Choroid plexus epithelial cell (primary cell): ENCODE data around the gene TMEM11.
A peak's percentile ranks its signal among the peaks of the same experiment; 100 is the strongest.
"Not testable (repeated sequence)": the region's sequence is repeated elsewhere in the genome, so short reads cannot be mapped to it uniquely, and the experiment has no call there.

Experiments
- DNase-seq: peaks from one replicate; pipeline ENCODE4 v3.0.0-alpha.2; 2010; ENCODE audit warnings: low read depth
- H3K4me3 ChIP-seq: 2 replicates; pipeline ENCODE4 v1.5.1; 2011; ENCODE audit warnings: low read depth, mild to moderate bottlenecking, control low read depth, low read length, moderate library complexity
- TF ChIP-seq, protein P1 (sequence below): conservative IDR thresholded peaks from 2 replicates; pipeline ENCODE4 v1.5.1; 2011; ENCODE audit warnings: low read depth, mild to moderate bottlenecking, control low read depth, inconsistent platforms, low read length, moderate library complexity

Gene TMEM11

GRCh38 chr17:21199856-21200255 lies 14.1 kb downstream of the TMEM11 start:
- no peak for DNase-seq
- TF ChIP-seq, protein P1, sequence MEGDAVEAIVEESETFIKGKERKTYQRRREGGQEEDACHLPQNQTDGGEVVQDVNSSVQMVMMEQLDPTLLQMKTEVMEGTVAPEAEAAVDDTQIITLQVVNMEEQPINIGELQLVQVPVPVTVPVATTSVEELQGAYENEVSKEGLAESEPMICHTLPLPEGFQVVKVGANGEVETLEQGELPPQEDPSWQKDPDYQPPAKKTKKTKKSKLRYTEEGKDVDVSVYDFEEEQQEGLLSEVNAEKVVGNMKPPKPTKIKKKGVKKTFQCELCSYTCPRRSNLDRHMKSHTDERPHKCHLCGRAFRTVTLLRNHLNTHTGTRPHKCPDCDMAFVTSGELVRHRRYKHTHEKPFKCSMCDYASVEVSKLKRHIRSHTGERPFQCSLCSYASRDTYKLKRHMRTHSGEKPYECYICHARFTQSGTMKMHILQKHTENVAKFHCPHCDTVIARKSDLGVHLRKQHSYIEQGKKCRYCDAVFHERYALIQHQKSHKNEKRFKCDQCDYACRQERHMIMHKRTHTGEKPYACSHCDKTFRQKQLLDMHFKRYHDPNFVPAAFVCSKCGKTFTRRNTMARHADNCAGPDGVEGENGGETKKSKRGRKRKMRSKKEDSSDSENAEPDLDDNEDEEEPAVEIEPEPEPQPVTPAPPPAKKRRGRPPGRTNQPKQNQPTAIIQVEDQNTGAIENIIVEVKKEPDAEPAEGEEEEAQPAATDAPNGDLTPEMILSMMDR = no peak
- no peak overlapping the region for H3K4me3 ChIP-seq

DNA sequence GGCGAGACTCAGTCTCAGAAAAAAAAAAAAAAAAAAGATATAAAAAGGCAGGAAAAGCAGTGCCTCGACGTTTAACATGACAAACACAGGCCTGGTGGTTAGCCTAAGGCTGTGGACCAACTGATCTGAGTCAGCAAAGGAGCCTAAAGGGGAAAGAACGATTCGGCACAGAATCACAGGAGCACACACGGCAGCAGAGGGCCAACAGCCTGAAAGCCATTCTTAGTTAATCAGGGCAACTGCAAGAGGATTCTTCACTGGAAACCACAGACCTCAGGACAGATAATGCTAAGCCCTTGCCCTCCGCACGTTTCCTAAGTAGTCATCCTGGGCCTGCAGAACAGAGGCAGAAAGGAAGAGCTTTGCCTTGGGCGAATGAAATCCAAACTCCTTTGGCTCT lies 14.7 kb downstream of the TMEM11 start:
- DNase-seq = peak; percentile 67
- no peak overlapping the region for H3K4me3 ChIP-seq
- TF ChIP-seq, protein P1 = no peak

DNA sequence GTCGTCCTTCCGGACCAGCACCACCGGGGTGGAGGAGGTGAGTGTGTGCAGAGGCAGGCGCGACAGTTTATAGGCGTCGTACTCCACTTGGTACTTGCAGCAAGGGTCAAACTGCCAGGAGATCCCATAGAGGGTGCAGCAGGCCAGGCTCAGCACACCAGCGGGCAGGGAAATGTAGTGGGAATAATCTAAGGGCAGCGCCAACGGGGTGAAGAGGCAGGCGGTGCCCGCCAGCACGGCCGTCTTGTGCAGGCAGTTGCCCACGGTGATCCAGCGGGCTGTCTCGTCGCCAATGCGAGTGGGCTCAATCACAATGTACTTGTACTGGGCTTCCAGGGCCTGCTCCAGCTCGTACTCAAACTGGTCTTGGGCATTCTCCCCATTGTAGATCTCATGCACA lies 15.6 kb downstream of the TMEM11 start:
- no peak overlapping the region for H3K4me3 ChIP-seq
- no peak for DNase-seq
- TF ChIP-seq, protein P1 = no peak

DNA sequence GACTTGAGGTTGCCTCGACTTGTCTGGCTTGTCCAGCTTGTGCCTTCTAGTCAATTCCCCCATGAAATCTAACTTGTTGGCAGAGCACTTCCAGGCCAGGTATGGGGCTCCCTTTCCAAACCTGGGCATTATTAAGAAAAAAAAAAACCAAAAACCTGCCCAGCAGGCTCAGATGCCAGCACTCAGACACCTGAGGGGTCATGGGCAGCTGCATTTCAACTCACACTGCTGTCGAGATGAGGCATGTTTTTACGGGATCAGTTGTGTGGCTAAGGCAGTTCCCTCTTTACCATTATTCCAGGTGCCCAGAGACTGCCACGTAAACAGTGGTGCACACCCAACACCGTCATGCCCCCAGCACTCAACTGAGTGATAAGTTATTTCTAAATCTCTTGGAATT lies 17.8 kb downstream of the TMEM11 start:
- TF ChIP-seq, protein P1 = no peak
- no peak overlapping the region for H3K4me3 ChIP-seq
- no peak for DNase-seq

DNA sequence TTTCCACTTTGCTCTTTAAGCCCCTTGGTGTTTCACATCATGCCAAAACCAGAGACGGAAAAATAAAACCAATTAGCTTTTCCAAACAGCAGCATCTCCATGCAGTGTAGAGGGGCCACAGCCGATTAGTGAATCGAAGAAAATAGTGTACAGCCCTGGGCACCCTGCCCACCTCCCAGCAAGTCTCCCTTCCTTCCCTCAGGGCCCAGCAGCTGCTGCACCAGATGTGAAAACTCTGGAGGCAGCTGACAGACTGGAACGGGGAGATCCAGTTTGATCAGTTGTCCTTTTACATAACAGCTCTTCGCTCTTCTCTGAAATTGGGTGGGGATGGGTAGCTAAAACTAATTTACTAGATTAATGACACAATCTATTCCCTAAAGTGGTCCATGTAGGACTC lies 19.3 kb downstream of the TMEM11 start:
- DNase-seq = peak; percentile 66
- TF ChIP-seq, protein P1 = no peak
- H3K4me3 ChIP-seq = no peak overlapping the region

DNA sequence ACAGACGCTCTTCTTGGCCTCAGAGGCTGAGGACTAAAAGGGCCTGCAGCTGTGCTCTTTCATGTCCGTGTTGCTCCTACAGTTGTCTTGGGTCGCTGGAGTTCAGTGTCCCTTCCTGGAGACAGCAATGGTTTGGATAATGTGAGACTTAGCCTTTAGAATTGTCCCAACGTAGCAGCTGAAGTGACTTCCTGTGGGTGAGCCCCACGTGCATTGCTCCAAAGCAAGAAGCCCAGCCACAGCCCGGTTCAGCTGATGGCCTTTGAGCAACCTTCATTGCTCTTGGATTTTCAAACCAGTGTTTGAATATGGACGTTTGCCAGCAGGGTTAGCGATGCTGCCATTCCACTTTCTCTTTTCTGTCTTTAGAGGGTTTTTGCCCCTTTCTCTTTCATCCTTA lies 19.7 kb downstream of the TMEM11 start:
- TF ChIP-seq, protein P1 = no peak
- no peak overlapping the region for H3K4me3 ChIP-seq
- DNase-seq = peak; percentile 23

DNA sequence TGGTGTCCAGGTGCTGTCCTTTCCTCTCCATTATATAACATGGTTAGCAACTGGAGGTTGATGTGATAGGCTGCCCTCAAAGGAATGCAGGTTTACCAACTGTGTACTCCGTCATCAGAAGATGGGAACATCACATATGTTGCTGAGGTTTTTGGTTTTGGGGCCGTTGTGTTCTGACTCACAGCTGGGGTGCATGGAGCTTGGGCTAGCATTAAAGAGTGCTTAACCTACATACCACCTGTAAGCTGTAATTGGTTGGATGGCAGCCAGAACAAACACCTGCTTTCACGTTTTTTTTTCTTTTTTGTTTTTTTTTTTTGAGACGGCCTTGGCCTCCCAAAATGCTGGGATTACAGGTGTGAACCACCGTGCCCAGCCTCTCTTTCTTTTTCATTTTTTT lies 20.9 kb downstream of the TMEM11 start:
- no peak overlapping the region for H3K4me3 ChIP-seq
- no peak for DNase-seq
- TF ChIP-seq, protein P1 = no peak

- H3K4me3 ChIP-seq, DNase-seq: not testable (repeated sequence)
Measured at GRCh38 chr17:21192414-21192813, 21.5 kb downstream of the TMEM11 start.
